ENCODE results near the gene TMEFF1.

The TMEFF1 gene

DNA sequence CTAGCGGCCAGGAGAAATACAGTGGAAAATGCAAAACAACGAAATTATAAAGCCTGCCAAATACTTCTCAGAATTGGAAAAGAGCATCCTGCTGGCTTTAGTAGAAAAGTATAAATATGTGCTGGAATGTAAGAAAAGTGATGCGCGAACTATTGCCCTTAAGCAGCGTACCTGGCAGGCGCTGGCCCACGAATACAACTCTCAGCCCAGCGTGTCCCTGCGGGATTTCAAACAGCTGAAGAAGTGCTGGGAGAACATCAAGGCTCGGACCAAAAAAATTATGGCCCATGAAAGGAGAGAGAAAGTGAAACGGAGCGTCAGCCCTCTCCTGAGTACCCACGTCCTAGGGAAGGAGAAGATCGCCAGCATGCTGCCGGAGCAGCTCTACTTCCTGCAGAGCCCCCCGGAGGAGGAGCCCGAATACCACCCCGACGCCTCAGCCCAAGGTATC is 31.0 kb upstream of the TMEFF1 start:
- Histone ChIP-seq H3K27ac (no peak overlapping the region), H3K4me3 (no peak overlapping the region)
- DNase-seq (ENCODE audit: low spot score) = no peak
- TF ChIP-seq CTCF (IDR thresholded peaks at IDR 0.05) = no peak

DNA sequence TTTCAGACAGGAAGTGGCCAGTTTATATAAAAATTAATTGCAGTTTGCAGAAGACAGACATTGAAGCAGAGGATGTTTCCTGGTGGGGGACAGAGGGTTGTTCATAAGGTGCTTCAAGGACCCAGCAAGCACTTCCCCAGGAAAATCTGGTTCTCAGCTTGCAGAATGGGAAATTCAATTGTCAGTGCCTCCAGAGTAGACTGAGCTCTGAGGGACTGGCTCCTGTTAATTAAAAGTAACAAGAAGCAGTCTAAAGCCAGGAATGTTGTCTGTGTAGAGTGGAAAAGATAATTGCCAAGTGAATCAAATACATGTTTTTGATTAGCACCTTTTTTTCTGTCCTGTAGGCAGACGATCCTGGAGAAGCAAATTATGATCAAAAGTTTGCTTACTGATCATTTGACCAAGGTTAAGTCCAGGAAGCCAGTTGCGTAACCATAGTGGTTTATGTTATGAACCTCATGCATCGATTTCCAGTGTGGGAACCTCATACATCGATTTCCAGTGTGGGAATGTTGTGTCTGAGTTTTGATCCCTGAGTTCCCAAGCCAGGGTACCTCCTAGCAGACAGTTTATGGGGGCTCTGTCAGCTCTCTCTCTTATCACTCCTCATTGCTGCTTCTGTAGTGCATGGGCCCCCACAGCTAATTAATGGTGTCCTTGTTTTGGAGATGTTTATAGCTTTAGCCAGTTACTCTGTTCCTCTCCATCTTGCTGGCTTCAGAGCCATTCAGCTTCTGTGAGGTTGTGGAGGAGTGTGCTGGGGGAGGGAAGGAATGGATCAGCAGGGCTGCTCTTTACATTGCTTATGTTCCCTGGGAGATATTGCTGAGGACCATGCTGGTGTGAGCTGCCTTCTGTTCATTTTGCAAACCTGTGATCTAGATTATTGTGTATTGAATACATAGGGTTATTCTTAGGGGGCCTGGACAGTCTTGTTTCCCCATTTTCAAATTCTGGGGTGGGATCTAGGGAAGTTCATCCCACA is 28.9 kb upstream of the TMEFF1 start:
- H3K27ac ChIP-seq = no peak overlapping the region
- H3K4me3 ChIP-seq = no peak overlapping the region
- no peak for DNase-seq (ENCODE audit: low spot score)
- TF ChIP-seq CTCF (IDR thresholded peaks at IDR 0.05) = no peak

GRCh38 chr9:100445161-100445902 is 27.6 kb upstream of the TMEFF1 start:
- Histone ChIP-seq H3K27ac (no peak overlapping the region), H3K4me3 (no peak overlapping the region)
- no peak for TF ChIP-seq CTCF (IDR thresholded peaks at IDR 0.05)
- DNase-seq (ENCODE audit: low spot score) = no peak

DNA sequence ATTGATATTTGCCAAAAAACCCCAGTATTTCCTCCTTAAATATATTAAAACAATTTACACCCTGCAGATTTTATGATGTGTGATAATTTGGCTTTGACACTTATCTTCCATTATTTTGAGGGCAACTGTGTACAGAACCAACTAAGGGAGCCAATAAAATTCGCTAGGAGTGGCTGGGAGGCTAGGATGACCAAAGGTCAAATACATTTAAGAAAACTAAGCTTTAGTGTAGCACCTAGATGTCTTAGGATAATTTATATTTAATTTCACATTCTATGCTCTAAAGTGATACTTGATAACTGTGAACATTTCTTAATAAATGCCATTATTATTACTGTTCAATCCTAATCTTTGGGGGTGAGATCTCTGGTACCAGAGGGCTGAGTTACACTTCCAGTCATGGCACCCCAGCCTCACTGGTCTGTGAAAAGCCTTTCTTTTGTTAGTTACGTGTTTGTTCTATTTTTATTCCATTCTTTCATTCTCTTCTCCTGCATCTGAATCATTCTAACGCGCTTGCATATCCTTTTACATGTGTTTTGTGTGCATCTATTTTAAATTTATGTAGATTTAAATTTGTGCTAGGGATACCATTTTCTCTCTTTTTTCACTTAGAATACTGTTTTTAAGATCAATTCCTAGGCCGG is 26.9 kb upstream of the TMEFF1 start:
- DNase-seq (ENCODE audit: low spot score) = no peak
- Histone ChIP-seq H3K27ac (no peak overlapping the region), H3K4me3 (no peak overlapping the region)
- TF ChIP-seq CTCF (IDR thresholded peaks at IDR 0.05) = no peak

DNA sequence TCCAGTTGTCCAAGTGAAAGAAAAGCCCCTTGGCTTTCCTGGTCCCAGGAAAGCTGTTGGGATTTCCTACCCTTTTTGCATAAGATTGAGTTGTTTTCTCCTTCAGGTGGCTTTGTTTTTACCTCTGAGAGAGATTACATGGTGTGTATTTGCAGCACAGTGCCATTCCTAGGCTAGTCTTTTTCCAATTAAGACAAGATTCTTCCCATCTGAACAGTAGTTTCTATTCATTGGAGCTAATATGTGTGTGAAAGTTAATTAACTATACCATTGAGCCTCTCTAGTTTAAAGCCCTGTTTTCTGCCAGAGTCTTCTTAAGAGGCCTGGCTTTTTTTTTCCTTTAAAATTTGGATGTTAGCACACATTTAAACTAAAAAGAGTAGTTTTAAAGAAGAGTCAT is 25.9 kb upstream of the TMEFF1 start:
- no peak for DNase-seq (ENCODE audit: low spot score)
- TF ChIP-seq CTCF (IDR thresholded peaks at IDR 0.05) = no peak
- no peak overlapping the region for H3K27ac ChIP-seq
- H3K4me3 ChIP-seq = no peak overlapping the region

- no peak for DNase-seq (ENCODE audit: low spot score)
- TF ChIP-seq CTCF (IDR thresholded peaks at IDR 0.05) = no peak
- no peak overlapping the region for H3K27ac ChIP-seq
- H3K4me3 ChIP-seq = no peak overlapping the region
Measured at GRCh38 chr9:100448266-100448665, 24.7 kb upstream of the TMEFF1 start.

Measured in coronary artery (tissue), 2 donors.